CD14-positive monocyte (primary cell): ENCODE measurements around the gene DPYD. TPM values are rescaled to one million over a fixed set of nuclear protein-coding genes. Genes with fewer than 3 reads are reported as not detected.

Experiments
- DNase-seq, 3 donors: peaks; one replicate each; pipeline ENCODE4 v3.0.0-alpha.2; 2011 to 2022
- H2AFZ ChIP-seq: 2 replicates; pipeline ENCODE4 v1.6.0; 2012; ENCODE audit warnings: mild to moderate bottlenecking, low read depth, low read length, inconsistent platforms; ENCODE audit not compliant: insufficient read depth, poor library complexity, severe bottlenecking
- H3K27ac ChIP-seq, 2 donors: 1 replicate in 1 of 2; 2 replicates in 1 of 2; pipeline ENCODE4 v1.5.1; 2012 to 2013; ENCODE audit warnings: low read length in 2 of 2, control low read depth in 1 of 2, inconsistent platforms in 1 of 2, low read depth in 1 of 2, mild to moderate bottlenecking in 1 of 2
- H3K27me3 ChIP-seq, 2 donors: one replicate each; pipeline versions ENCODE4 v1.6.0 to v1.6.1; 2011 to 2013; ENCODE audit warnings: low read length in 2 of 2; ENCODE audit not compliant: control insufficient read depth in 2 of 2, insufficient read depth in 2 of 2
- H3K36me3 ChIP-seq, 2 donors: replicated peaks in 1 of 2; 1 replicate in 1 of 2; 2 replicates in 1 of 2; pipeline versions ENCODE4 v1.5.1 to v1.6.1; 2012 to 2013; ENCODE audit warnings: low read length in 2 of 2, control low read depth in 1 of 2, inconsistent platforms in 1 of 2, mild to moderate bottlenecking in 1 of 2; ENCODE audit not compliant: insufficient read depth in 2 of 2, control insufficient read depth in 1 of 2
- H3K4me1 ChIP-seq, 2 donors: 1 replicate in 1 of 2; 2 replicates in 1 of 2; pipeline versions ENCODE4 v1.5.1 to v1.6.1; 2012 to 2013; ENCODE audit warnings: low read length in 2 of 2, control low read depth in 1 of 2, inconsistent platforms in 1 of 2, mild to moderate bottlenecking in 1 of 2, moderate library complexity in 1 of 2; ENCODE audit not compliant: insufficient read depth in 2 of 2, control insufficient read depth in 1 of 2
- H3K4me2 ChIP-seq: replicated peaks from 2 replicates; pipeline ENCODE3; 2012; ENCODE audit warnings: low read length, moderate library complexity, mild to moderate bottlenecking; ENCODE audit not compliant: poor library complexity, severe bottlenecking; ENCODE audit errors: extremely low read depth
- H3K4me3 ChIP-seq, 3 experiments: fragments of 200-600 bp in 1 of 3; sonication (generic) in 1 of 3; replicated peaks in 1 of 3; 1 replicate in 2 of 3; 2 replicates in 1 of 3; pipeline ENCODE4 v1.5.1; 2011 to 2013; ENCODE audit warnings: low read length in 3 of 3, mild to moderate bottlenecking in 3 of 3, control low read depth in 2 of 3, low read depth in 2 of 3, inconsistent platforms in 1 of 3, moderate library complexity in 1 of 3
- H3K79me2 ChIP-seq: 2 replicates; pipeline ENCODE4 v1.6.0; 2012; ENCODE audit warnings: mild to moderate bottlenecking, control low read depth, inconsistent platforms, low read length, moderate library complexity; ENCODE audit not compliant: insufficient read depth
- H3K9ac ChIP-seq: 2 replicates; pipeline ENCODE4 v1.6.0; 2017; ENCODE audit warnings: low read length, mild to moderate bottlenecking; ENCODE audit not compliant: insufficient read depth, poor library complexity, severe bottlenecking
- H3K9me3 ChIP-seq, 2 donors: replicated peaks in 1 of 2; 1 replicate in 1 of 2; 2 replicates in 1 of 2; pipeline versions ENCODE4 v1.5.1 to v1.6.1; 2012 to 2013; ENCODE audit warnings: low read length in 2 of 2, control low read depth in 1 of 2; ENCODE audit not compliant: control insufficient read depth in 1 of 2, insufficient read depth in 1 of 2
- H4K20me1 ChIP-seq: 2 replicates; pipeline ENCODE4 v1.6.0; 2012; ENCODE audit warnings: mild to moderate bottlenecking, low read length, control low read depth, moderate library complexity; ENCODE audit not compliant: insufficient read depth
- H3K27ac Mint-ChIP-seq, 7 donors: one replicate each; pipeline ENCODE4 v1.8.0; 2020; ENCODE audit warnings: mild to moderate bottlenecking in 7 of 7, mixed read lengths in 7 of 7, moderate library complexity in 6 of 7, inconsistent platforms in 2 of 7
- H3K27me3 Mint-ChIP-seq, 3 donors: one replicate each; pipeline ENCODE4 v1.8.0; 2021 to 2022; ENCODE audit warnings: low read depth in 3 of 3, mild to moderate bottlenecking in 3 of 3, mixed read lengths in 3 of 3, moderate library complexity in 3 of 3, inconsistent platforms in 1 of 3
- H3K36me3 Mint-ChIP-seq, 2 donors: one replicate each; pipeline ENCODE4 v1.8.0; 2020; ENCODE audit warnings: mixed read lengths in 2 of 2, inconsistent platforms in 1 of 2, mild to moderate bottlenecking in 1 of 2
- H3K4me1 Mint-ChIP-seq: one replicate; pipeline ENCODE4 v1.8.0; 2020; ENCODE audit warnings: mild to moderate bottlenecking, mixed read lengths
- H3K4me3 Mint-ChIP-seq, 2 donors: one replicate each; pipeline ENCODE4 v1.8.0; 2020; ENCODE audit warnings: mild to moderate bottlenecking in 2 of 2, mixed read lengths in 2 of 2, moderate library complexity in 1 of 2
- H3K9me3 Mint-ChIP-seq, 7 donors: one replicate each; pipeline ENCODE4 v1.8.0; 2020 to 2022; ENCODE audit warnings: mixed read lengths in 7 of 7, mild to moderate bottlenecking in 6 of 7, moderate library complexity in 6 of 7, inconsistent platforms in 2 of 7
- WGBS: methylation state at CpG from one replicate; pipeline ENCODE4 v1.1.5; 2013; ENCODE audit warnings: missing lambda C conversion rate; ENCODE audit not compliant: insufficient coverage; 5-methylcytosine and 5-hydroxymethylcytosine counted together
- intact Hi-C, 2 donors: fragments of 100-400 bp; cut with micrococcal nuclease; formaldehyde crosslinking; loops; one replicate each; pipeline versions ENCODE4 v1.15.0 to v1.15.1; 2023
- polyA plus RNA-seq, 3 donors: library from polyadenylated mRNA; depleted of rRNA in 1 of 3; unstranded in 2 of 3; stranded (reverse) in 1 of 3; fragments of 300-500 nt in 2 of 3; fragments of >200 nt in 1 of 3; fragmentation: Illumina TruSeq in 2 of 3; gene quantifications; 1 replicate in 2 of 3; 2 replicates in 1 of 3; pipeline ENCODE4 v1.2.3, GENCODE V29; 2012 to 2021
- TF ChIP-seq, protein P1 (sequence below): fragments of 200-600 bp; IDR thresholded peaks from one replicate; pipeline ENCODE4 v1.8.0; 2022; ENCODE audit warnings: antibody characterized with exemption, mild to moderate bottlenecking

The DPYD gene
- polyA plus RNA-seq, 3 donors: 87.6 to 171 (median 144) TPM

DNA sequence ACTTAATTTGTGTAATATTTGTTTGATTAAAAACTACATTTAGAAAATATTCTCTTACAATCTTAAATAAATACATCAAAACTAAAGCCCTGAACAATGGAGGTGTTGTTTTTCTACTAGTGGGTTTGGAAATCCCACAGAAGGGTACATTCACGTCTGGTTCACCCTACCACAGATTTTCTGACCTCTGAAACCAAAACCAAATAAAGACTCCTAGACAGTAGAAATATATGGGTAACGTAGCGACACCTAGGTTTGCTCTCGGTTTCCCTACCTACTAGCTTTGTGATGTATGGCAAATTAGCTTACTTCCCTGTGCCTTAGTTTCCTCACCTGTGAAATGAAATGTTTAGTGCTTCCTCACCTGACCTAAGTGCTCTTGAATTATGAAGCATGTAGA is 312.6 kb downstream of the DPYD start:
- H3K4me3 ChIP-seq: no peak overlapping the region
- H3K27ac ChIP-seq: no peak overlapping the region
- H2AFZ ChIP-seq: no peak overlapping the region
- H3K9ac ChIP-seq: no peak overlapping the region
- no peaks in the 10 kb centered on the region for H3K4me1 ChIP-seq
- WGBS: no CpG with 5 or more reads among the region's 4 CpGs
- no peak overlapping the region for H3K27ac Mint-ChIP-seq
- H3K27me3 ChIP-seq: no peaks in the 10 kb centered on the region
- no peaks in the 10 kb centered on the region for H3K27me3 Mint-ChIP-seq
- H4K20me1 ChIP-seq: peaks cover 89% of the 10 kb centered on the region
- peaks cover 7% of the 10 kb centered on the region for H3K4me1 Mint-ChIP-seq
- peaks cover 0 to 3% (median 0%) of the 10 kb centered on the region in 7 donors for H3K9me3 Mint-ChIP-seq
- no peaks in the 10 kb centered on the region for H3K9me3 ChIP-seq
- no peak overlapping the region for H3K4me3 Mint-ChIP-seq
- H3K36me3 Mint-ChIP-seq: peaks cover 13 to 22% of the 10 kb centered on the region in 2 donors
- no peak for DNase-seq
- H3K79me2 ChIP-seq: no peaks in the 10 kb centered on the region
- intact Hi-C loops: no loop called here
- H3K4me2 ChIP-seq: no peak overlapping the region
- TF ChIP-seq, protein P1, sequence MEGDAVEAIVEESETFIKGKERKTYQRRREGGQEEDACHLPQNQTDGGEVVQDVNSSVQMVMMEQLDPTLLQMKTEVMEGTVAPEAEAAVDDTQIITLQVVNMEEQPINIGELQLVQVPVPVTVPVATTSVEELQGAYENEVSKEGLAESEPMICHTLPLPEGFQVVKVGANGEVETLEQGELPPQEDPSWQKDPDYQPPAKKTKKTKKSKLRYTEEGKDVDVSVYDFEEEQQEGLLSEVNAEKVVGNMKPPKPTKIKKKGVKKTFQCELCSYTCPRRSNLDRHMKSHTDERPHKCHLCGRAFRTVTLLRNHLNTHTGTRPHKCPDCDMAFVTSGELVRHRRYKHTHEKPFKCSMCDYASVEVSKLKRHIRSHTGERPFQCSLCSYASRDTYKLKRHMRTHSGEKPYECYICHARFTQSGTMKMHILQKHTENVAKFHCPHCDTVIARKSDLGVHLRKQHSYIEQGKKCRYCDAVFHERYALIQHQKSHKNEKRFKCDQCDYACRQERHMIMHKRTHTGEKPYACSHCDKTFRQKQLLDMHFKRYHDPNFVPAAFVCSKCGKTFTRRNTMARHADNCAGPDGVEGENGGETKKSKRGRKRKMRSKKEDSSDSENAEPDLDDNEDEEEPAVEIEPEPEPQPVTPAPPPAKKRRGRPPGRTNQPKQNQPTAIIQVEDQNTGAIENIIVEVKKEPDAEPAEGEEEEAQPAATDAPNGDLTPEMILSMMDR: no peak
- H3K36me3 ChIP-seq: peaks cover 0 to 20% of the 10 kb centered on the region in 2 donors

DNA sequence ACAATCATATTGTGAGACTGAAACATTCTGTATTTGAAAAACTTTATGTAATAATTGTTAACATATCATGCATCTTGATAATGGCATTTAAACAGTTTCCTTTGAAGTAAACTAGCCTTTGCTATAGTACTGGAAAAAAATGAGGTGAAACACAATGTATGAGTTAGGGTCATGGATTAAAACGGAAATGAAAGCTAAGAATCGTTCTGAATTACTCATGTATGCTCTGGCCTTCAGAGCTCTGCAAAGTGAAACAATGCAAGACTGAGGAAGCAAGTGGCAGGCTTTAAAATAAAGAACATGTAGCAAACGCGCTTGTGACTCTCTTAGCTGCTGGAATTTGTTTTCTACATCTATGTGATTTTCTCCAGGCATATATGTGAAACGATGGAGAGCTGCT is 317.1 kb downstream of the DPYD start:
- Mint-ChIP-seq H3K9me3 (no peaks in the 10 kb centered on the region), H3K4me3 (no peak overlapping the region), H3K4me1 (no peaks in the 10 kb centered on the region), H3K36me3 (peaks cover 14% of the 10 kb centered on the region in 2 donors), H3K27me3 (no peaks in the 10 kb centered on the region), H3K27ac (no peak overlapping the region)
- Histone ChIP-seq H3K9me3 (no peaks in the 10 kb centered on the region), H3K4me1 (no peaks in the 10 kb centered on the region), H3K27ac (no peak overlapping the region), H3K79me2 (no peaks in the 10 kb centered on the region), H2AFZ (no peak overlapping the region), H3K36me3 (peaks cover 0 to 20% of the 10 kb centered on the region in 2 donors), H3K9ac (no peak overlapping the region), H3K27me3 (no peaks in the 10 kb centered on the region), H4K20me1 (peaks cover 93% of the 10 kb centered on the region), H3K4me2 (no peak overlapping the region), H3K4me3 (no peak overlapping the region)
- no peak for DNase-seq
- TF ChIP-seq, protein P1: no peak
- WGBS: 96% methylated on average over 2 of the region's 5 CpGs
- intact Hi-C loops: no loop called here
